HepG2 (cell line): ENCODE data around the gene CEBPB. TPM values are rescaled to one million over a fixed set of nuclear protein-coding genes. Genes with fewer than 3 reads are reported as not detected.

ENCODE experiments used
- BHLHE40 ChIP-seq: IDR thresholded peaks from 2 replicates; pipeline ENCODE4 v1.6.1; 2011; ENCODE audit warnings: low read length, improper control_type of control experiment
- CBX5 ChIP-seq: sonication (generic); formaldehyde crosslinking; IDR thresholded peaks from 2 replicates; pipeline ENCODE4 v1.4.0; 2020; ENCODE audit warnings: missing genetic modification reagents, borderline replicate concordance
- NONO ChIP-seq, 2 experiments: fragments of 450-650 bp in 1 of 2; sonication (generic) in 1 of 2; formaldehyde crosslinking in 1 of 2; IDR thresholded peaks in 1 of 2; conservative IDR thresholded peaks in 1 of 2; 2 replicates each; pipeline versions ENCODE4 v1.6.1 to v1.8.0; 2017 to 2022; ENCODE audit warnings: mild to moderate bottlenecking in 1 of 2, missing genetic modification reagents in 1 of 2, moderate library complexity in 1 of 2
- PHF21A ChIP-seq: sonication (generic); formaldehyde crosslinking; IDR thresholded peaks from 2 replicates; pipeline ENCODE4 v1.5.0; 2020; ENCODE audit warnings: mild to moderate bottlenecking, missing genetic modification reagents
- POLR2AphosphoS5 ChIP-seq: IDR thresholded peaks from 2 replicates; pipeline ENCODE4 v1.6.1; 2012; ENCODE audit warnings: low read depth, low read length
- ZNF3 ChIP-seq: IDR thresholded peaks from 2 replicates; pipeline ENCODE4 v1.7.0; 2017; ENCODE audit warnings: inconsistent platforms
- ZNF552 ChIP-seq: sonication (generic); formaldehyde crosslinking; IDR thresholded peaks from 2 replicates; pipeline ENCODE4 v1.9.0; 2022; ENCODE audit warnings: missing genetic modification reagents, mild to moderate bottlenecking, borderline replicate concordance
- ZNF597 ChIP-seq: sonication (generic); formaldehyde crosslinking; IDR thresholded peaks from 2 replicates; pipeline ENCODE4 v1.5.0; 2020; ENCODE audit warnings: missing genetic modification reagents
- polyA plus RNA-seq, 8 experiments: library from polyadenylated mRNA; depleted of rRNA in 3 of 8; stranded (reverse) in 7 of 8; unstranded in 1 of 8; fragments of >200 nt; fragmentation: Illumina TruSeq in 4 of 8; extraction: Trizol in 4 of 8; gene quantifications; 2 replicates each; pipeline versions ENCODE4 v1.2.1 to v1.2.3, GENCODE V29; 2011 to 2016; ENCODE audit warnings: low read depth in 4 of 8, missing spikeins in 1 of 8, mixed read lengths in 1 of 8; ENCODE audit not compliant: insufficient read depth in 1 of 8
- total RNA-seq, 5 experiments: library from RNA; depleted of rRNA; stranded (reverse); fragments of >200 nt; fragmentation: Illumina TruSeq; extraction: Trizol; gene quantifications; 2 replicates each; pipeline ENCODE4 v1.2.3, GENCODE V29; 2016; ENCODE audit warnings: low read depth in 1 of 5
- TF ChIP-seq, protein P1 (sequence below): sonication (generic); formaldehyde crosslinking; IDR thresholded peaks from 2 replicates; pipeline ENCODE4 v1.5.1; 2020; ENCODE audit warnings: missing genetic modification reagents, mild to moderate bottlenecking, borderline replicate concordance

The CEBPB gene
- total and polyA plus RNA-seq, 2 of the 13 experiments (the other 11 are each of a cell fraction or from before 2014, with no cell fraction given), result 18.5 to 28.2 TPM

DNA sequence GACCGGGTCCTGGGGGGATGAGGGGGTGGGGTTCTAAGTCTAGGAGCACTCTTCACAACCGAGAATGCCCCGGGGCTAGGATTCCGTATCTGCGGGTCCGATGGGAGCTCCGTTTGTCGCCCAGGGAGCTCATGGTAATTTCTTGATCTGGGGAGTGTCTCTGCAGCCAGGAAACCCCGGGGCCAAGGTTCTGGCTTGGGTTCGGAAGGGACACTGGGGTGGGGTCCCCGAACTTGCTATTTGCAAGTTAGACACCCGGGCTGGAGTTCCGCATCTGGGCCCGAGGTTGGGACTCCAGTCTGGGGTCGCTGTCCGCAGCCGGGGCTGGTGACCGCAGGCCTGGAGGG lies 37.5 kb upstream of the CEBPB start (continued):
- TF ChIP-seq NONO (IDR thresholded peaks at IDR 0.05), result no peak
- TF ChIP-seq NONO (CRISPR knock-in tag; conservative IDR thresholded peaks at IDR 0.05), result no peak; the same call in 1 of the 2 replicates
- TF ChIP-seq, protein P1, sequence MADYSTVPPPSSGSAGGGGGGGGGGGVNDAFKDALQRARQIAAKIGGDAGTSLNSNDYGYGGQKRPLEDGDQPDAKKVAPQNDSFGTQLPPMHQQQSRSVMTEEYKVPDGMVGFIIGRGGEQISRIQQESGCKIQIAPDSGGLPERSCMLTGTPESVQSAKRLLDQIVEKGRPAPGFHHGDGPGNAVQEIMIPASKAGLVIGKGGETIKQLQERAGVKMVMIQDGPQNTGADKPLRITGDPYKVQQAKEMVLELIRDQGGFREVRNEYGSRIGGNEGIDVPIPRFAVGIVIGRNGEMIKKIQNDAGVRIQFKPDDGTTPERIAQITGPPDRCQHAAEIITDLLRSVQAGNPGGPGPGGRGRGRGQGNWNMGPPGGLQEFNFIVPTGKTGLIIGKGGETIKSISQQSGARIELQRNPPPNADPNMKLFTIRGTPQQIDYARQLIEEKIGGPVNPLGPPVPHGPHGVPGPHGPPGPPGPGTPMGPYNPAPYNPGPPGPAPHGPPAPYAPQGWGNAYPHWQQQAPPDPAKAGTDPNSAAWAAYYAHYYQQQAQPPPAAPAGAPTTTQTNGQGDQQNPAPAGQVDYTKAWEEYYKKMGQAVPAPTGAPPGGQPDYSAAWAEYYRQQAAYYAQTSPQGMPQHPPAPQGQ (CRISPR knock-in tag), result 0 out of 2 replicates have a peak, but pooled peaks have one; percentile 26
- no peak for TF ChIP-seq POLR2AphosphoS5
- peak; percentile 75; the same call in 1 of the 2 replicates for TF ChIP-seq ZNF597 (CRISPR knock-in tag)
- TF ChIP-seq ZNF552 (CRISPR knock-in tag), result peak; percentile 41; the same call in 1 of the 2 replicates
- TF ChIP-seq BHLHE40, result no peak
- TF ChIP-seq CBX5, result peak; percentile 5; the same call in 1 of the 2 replicates
- TF ChIP-seq ZNF3, result no peak
- TF ChIP-seq PHF21A (CRISPR knock-in tag), result no peak
- TF ChIP-seq, all 625 proteins: peak for 59
